Nephron (organoid): Measurements from ENCODE around the gene ZNF492.
"Not testable (repeated sequence)": the region's sequence is repeated elsewhere in the genome, so short reads cannot be mapped to it uniquely, and the experiment has no call there.

Source experiments
- H3K27ac Mint-ChIP-seq, 3 experiments: 2 replicates each; pipeline ENCODE4 v1.8.0; 2020; ENCODE audit warnings: mixed read lengths in 3 of 3, mild to moderate bottlenecking in 2 of 3, moderate library complexity in 1 of 3
- H3K27me3 Mint-ChIP-seq: 2 replicates; pipeline ENCODE4 v1.8.0; 2021; ENCODE audit warnings: low read depth, mild to moderate bottlenecking, moderate library complexity, mixed read lengths
- H3K36me3 Mint-ChIP-seq: 2 replicates; pipeline ENCODE4 v1.8.0; 2020; ENCODE audit warnings: low read depth, mixed read lengths
- H3K4me1 Mint-ChIP-seq: 2 replicates; pipeline ENCODE4 v1.8.0; 2020; ENCODE audit warnings: mixed read lengths
- H3K4me3 Mint-ChIP-seq, 3 experiments: 2 replicates each; pipeline ENCODE4 v1.8.0; 2020; ENCODE audit warnings: mild to moderate bottlenecking in 3 of 3, mixed read lengths in 3 of 3, moderate library complexity in 2 of 3
- H3K9me3 Mint-ChIP-seq: 2 replicates; pipeline ENCODE4 v1.8.0; 2020; ENCODE audit warnings: mixed read lengths
- CTCF ChIP-seq, 3 experiments: fragments of 200-600 bp; sonication (generic); IDR thresholded peaks; one replicate each; pipeline ENCODE4 v1.5.0; 2021; ENCODE audit warnings: antibody characterized with exemption in 3 of 3; ENCODE audit not compliant: unreplicated experiment in 3 of 3

The ZNF492 gene

DNA sequence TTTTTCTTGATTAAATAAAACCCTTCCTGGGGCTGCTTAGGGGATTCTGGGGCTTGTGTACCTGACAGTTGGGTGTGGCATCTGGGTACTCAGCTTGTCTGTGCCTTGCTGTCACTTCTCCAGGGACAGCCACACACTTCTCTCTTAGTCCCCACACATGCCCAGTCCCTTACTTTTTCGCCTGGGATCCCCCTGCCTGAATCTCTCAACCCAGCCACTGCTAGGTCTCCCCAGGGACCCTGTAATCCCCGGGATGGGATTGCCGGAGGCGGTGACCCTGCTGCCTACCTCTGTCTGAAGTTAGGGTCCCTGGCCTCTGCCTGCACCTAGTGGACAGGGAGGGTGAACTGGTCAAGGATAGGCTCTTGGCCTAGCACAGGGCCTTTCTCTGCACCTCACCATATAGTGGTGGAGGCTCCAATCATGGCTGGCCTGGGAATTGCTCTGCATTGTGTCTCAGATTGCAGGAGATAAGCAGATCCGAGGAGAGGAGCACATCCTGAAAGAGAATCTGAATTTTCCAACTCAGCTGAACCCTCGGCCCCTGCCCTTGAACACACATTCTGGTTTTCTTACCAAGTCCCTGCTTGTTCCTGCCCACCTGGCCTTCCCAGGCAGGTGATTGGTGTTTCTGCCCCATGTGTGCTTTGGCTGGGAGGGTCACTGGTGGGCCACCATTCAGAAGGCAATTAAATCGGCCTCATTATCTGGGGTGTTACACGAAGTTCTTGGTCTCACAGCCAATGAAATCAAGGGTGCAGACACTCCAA is 8.7 kb upstream of the ZNF492 start:
- no peak overlapping the region for H3K4me3 Mint-ChIP-seq
- peaks cover 35% of the 10 kb centered on the region for H3K9me3 Mint-ChIP-seq
- no peak overlapping the region for H3K27ac Mint-ChIP-seq
- H3K27me3 Mint-ChIP-seq, result no peaks in the 10 kb centered on the region
- TF ChIP-seq CTCF (IDR thresholded peaks at IDR 0.05; ENCODE audit: unreplicated experiment in 3 of 3), result no peak
- H3K36me3 Mint-ChIP-seq, result peaks cover 3% of the 10 kb centered on the region
- H3K4me1 Mint-ChIP-seq, result no peaks in the 10 kb centered on the region

- Mint-ChIP-seq H3K9me3 (peaks cover 37% of the 10 kb centered on the region), H3K4me1 (no peaks in the 10 kb centered on the region), H3K4me3 (no peak overlapping the region), H3K27ac (no peak overlapping the region), H3K36me3 (peaks cover 3% of the 10 kb centered on the region), H3K27me3 (no peaks in the 10 kb centered on the region)
- TF ChIP-seq CTCF (IDR thresholded peaks at IDR 0.05; ENCODE audit: unreplicated experiment in 3 of 3), result no peak
These were observed 6.6 kb upstream of the ZNF492 start for GRCh38 chr19:22627526-22627925.

- Mint-ChIP-seq H3K9me3 (peaks cover 37% of the 10 kb centered on the region), H3K4me3 (no peak overlapping the region), H3K4me1 (no peaks in the 10 kb centered on the region), H3K27ac (no peak overlapping the region), H3K36me3 (peaks cover 3% of the 10 kb centered on the region), H3K27me3 (no peaks in the 10 kb centered on the region)
- TF ChIP-seq CTCF (IDR thresholded peaks at IDR 0.05; ENCODE audit: unreplicated experiment in 3 of 3), result no peak
These were observed 5.7 kb upstream of the ZNF492 start for GRCh38 chr19:22628401-22628800.

- Mint-ChIP-seq H3K27ac (no peak overlapping the region), H3K9me3 (peaks cover 19% of the 10 kb centered on the region), H3K36me3 (peaks cover 4% of the 10 kb centered on the region), H3K4me3 (no peak overlapping the region), H3K4me1 (no peaks in the 10 kb centered on the region), H3K27me3 (no peaks in the 10 kb centered on the region)
- TF ChIP-seq CTCF (IDR thresholded peaks at IDR 0.05; ENCODE audit: unreplicated experiment in 3 of 3), result no peak
These were observed 315 bp downstream of the ZNF492 start for GRCh38 chr19:22634450-22634827.

- H3K4me3 Mint-ChIP-seq, H3K36me3 Mint-ChIP-seq, H3K27ac Mint-ChIP-seq, H3K4me1 Mint-ChIP-seq, H3K27me3 Mint-ChIP-seq: not testable (repeated sequence)
- H3K9me3 Mint-ChIP-seq, result peaks cover 30% of the 10 kb centered on the region
These were observed 51.4 kb downstream of the ZNF492 start for GRCh38 chr19:22685493-22685892.

DNA sequence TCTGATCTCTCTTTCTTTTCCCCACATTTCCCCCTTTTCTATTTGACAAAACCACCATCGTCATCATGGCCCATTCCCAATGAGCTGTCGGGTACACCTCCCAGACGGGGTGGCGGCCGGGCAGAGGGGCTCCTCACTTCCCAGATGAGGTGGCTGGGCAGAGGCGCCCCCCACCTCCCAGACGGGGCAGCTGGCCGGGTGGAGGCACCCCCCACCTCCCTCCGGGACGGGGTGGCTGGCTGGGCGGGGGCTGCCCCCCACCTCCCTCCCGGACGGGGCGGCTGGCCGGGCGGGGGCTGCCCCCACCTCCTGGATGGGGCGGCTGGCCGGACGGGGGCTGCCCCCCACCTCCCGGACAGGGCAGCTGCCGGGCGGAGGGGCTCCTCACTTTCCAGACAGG is 68.5 kb downstream of the ZNF492 start:
- not testable (repeated sequence) for H3K4me3 Mint-ChIP-seq, H3K27me3 Mint-ChIP-seq, H3K27ac Mint-ChIP-seq, H3K4me1 Mint-ChIP-seq, H3K36me3 Mint-ChIP-seq
- H3K9me3 Mint-ChIP-seq, result peaks cover 35% of the 10 kb centered on the region

GRCh38 chr19:22703096-22703495 is 69.0 kb downstream of the ZNF492 start:
- not testable (repeated sequence) for H3K27me3 Mint-ChIP-seq, H3K4me1 Mint-ChIP-seq, H3K36me3 Mint-ChIP-seq, H3K27ac Mint-ChIP-seq, H3K4me3 Mint-ChIP-seq
- H3K9me3 Mint-ChIP-seq, result peaks cover 33% of the 10 kb centered on the region
